HG02840 (cell line): ENCODE results near the gene RAB40A.

Experiments
- ATAC-seq: cut with Tn5 transposase; IDR thresholded peaks from one replicate; pipeline ENCODE4 v1.9.1; 2021; ENCODE audit warnings: mild to moderate bottlenecking, moderate library complexity, moderate number of reproducible peaks; ENCODE audit not compliant: unreplicated experiment, low FRiP score

RAB40A gene, protein sequence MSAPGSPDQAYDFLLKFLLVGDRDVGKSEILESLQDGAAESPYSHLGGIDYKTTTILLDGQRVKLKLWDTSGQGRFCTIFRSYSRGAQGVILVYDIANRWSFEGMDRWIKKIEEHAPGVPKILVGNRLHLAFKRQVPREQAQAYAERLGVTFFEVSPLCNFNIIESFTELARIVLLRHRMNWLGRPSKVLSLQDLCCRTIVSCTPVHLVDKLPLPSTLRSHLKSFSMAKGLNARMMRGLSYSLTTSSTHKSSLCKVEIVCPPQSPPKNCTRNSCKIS

DNA sequence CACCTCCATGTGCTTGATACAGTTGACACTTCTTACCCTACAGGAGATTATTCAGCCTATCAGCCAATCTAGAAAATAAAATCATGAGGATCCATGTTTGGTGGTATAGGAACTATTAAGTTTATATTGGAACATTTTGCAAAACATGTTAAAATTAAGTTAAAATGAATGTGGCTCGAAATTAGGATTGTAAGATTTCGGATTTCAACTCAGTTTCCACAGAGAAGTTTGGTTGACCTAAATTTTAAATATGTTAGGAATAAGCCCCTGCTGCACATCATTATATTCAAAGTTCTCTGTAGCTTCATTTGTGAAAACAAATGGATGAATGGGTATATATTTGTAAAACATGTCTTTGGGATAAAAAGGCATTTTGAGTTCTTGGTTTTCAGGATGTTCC lies at the start of gene RAB40A:
Gene RAB40A (minus strand): TSS at position 101 of the 400 bp plus-strand sequence. CDS start 18,733 bp downstream, outside the sequence.
- no peak for ATAC-seq

DNA sequence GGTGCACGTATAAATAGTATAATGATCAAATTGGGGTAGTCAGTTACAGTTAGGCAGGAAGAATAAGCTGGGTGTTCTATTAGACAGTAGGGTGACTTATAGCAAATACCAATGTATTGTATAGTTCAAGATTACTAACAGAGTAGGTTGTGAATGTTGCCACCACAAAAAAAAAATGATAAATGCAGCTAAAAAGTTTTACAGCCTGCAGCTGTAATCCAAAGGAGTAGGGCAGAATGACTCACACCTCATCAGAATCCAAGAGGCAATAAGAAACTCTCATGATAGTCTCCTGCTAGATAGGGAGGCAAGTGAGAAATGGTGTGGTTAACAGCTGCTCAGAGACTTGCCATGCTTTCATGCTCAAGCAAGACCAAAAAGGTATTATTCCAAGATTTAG lies 46.5 kb upstream of the RAB40A start:
- no peak for ATAC-seq

DNA sequence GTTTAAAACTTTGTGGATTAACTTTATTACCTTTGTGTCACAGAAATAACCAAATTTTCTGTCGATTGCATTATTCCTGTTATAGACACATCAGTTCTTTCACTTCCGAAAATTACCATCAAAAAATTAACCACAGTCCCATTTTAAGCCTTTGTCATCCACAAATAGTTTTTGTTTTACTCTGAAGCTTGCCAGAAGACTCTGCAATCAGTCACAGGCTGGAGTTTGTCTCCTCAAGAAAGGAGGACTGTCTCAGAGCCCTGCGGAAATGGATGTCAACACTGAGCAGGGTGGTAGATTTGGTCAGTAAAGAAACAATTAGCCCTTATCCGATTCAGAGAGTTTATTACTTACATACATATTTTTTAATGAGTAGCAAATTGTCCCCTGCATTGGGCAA lies 45.9 kb upstream of the RAB40A start:
- no peak for ATAC-seq

DNA sequence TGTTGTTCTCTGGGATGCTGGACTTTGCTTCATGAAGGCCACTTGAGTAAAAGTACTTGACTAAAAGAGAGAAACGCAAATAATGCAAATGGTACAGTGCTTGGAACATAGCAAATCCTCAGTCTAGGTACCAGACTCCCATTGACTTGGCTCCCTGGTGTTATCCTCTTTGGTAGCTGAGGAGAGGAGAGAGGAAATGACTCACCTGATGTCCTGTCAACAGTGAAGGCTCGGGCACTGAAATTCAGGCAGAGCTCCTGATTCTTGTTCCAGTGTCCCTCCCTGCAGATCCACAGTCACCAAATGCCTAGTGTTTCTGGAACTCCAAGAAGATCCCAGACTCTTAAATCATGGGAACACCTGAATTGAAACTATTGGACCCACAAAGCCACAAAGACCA lies 43.5 kb upstream of the RAB40A start:
- ATAC-seq = no peak

DNA sequence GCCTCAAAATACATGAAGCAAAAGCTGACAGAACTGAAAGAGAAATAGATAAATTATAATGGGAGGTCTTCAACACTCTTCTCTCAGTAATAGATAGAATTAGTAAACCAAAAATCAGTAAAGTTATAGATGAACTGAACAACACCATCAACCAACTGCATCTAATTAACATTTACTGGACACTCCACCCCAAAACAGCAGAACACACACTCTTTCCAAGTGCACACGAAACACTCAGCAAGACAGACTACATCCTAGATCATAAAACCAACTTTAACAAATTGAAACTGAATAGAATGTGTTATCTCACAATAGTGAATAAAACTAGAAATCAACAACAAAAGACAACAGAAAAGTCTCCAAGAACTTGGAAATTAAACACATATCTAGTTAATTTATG lies 41.0 kb upstream of the RAB40A start:
- ATAC-seq = no peak

DNA sequence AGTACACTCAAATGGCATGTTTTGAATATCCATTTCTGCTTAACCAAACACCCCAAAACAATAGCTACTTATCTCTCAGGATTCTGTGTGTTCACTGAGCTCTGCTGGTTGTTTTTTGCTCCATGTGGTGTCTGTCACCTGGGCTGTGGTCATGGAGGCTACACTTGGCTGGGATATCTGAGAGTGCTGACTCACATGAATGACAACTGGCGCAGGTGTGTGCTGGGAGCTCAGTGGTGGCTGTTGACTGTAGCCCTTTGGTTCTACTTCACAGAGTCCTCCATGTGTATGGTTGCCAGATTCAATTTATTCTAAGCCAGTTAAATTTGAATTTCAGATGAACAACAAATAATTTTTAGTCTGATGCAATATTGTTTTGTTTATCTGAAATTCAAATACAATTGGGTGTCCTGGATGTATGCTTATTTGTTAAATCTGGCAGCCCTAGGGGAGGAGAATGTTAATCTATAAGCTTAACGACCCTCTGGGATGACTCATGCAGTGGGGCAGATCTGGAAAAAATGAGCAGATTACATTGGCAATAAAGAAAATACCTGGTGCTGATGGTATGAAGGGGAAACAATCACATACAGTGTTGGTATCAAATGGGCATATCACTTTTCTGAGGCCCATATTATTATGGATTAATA lies 37.8 kb upstream of the RAB40A start:
- ATAC-seq = no peak

DNA sequence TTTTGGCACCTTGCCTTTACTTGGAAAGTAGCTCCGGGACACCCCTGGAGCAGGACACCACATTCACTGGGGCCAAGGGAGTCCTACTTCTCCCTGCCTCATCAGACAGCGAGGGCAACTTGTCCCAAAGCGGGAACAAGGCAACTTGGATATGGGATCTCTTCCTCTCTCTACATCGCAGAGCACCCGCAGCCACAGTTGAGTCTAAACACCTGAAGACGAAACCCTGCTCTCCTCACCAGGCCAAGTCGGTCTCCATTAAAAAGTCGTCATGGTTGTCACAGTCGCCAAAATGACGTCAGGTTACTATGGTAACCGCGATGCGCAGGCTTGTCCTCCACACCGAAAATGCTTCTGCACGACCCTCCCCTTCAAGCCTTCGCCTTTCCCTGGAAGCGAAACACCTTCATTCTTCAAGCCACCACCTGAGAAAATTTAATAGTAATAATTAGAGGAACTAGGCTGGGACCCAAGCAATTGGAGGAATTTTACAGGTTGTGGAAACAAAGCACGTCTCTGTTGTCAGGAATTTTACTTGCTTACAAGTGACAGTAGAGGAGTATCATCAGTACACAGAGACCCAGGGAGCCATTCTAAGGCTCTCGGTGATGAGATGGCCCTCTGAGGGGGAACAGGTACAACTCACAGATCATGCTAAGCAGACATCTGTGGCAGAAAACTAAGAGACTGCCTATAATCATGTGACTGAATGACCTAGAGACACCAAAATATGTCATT lies 35.6 kb upstream of the RAB40A start:
- peak; percentile 94 for ATAC-seq

DNA sequence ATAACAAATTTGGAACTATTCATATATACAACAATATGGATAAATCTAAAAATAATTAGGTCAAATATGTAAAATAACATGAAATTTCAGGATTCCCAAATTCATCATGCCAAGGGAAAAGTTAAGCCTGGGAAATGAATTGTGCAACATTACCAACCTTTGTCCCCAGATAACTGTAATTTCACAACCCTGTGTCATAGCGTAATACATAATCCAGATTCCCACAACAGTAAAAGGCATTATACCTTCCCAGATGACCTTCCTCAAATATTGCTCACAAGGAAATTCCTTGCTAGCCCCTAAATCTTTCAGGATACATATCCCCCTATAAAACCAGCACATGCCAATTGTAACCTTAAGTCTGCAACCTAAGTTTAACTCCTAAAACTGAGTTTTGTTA lies 32.9 kb upstream of the RAB40A start:
- no peak for ATAC-seq

DNA sequence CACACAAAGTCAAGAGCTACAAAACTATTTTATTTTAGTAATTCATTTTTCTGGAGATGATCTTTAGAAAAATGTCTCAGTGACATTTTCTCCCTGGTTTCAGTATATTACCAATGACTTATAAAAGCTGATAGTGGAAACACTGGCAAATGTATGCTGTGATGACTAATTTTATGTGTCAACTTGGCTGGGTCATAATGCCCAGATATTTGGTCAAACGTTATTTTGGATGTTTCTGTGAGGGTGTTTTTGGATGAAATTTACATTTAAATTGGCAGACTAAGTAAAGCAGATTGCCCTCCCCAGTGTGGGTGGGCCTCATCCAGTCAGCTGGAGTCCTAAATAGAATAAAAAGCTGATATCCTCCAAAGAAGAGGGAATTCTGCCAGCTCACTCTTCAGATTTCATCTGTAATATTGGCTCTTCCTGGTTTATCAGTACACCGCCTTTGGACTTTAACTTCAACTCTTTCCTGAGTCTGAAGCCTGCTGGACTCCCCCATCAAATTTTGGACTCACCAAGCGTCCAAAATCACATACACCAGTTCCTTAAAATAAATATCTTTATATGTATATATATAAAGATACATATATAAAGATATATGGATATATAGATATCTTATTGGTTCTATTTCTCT lies 31.2 kb upstream of the RAB40A start:
- ATAC-seq = no peak

DNA sequence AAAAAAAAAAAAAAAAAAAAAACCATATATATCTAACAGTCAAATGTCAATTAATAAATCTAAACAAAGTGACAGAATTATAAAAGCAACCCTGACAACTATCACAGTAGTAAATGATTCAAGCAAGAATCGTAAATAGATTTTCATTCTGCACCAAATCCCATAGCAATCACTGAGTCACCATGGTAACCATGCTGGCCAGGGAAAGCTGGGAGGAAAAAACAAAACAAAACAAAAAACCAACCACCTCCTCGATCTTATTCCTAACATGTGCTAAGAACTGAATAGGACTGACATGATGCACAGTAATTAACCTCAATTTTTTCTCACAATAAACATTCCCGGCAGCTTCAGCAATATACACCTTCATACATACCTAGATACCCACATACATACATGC lies 30.6 kb upstream of the RAB40A start:
- ATAC-seq = no peak

DNA sequence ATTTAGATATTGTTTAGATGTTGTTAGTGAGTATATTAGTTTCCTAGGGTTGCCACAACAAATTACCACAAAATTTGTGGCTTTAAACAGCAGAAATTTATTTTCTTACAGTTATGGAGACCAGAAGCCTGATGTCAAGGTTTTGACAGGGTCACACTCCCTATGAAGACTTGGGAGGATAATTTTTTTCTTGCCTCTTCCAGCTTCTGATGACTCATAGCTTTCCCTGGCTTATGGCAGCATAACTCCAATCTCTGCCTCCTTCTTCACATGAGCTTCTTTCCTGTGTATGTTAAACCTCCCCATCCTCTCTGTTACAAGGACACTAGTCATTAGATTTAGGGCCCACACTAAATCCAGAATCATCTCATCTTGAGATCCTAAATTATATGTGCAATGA lies 20.9 kb upstream of the RAB40A start:
- no peak for ATAC-seq

DNA sequence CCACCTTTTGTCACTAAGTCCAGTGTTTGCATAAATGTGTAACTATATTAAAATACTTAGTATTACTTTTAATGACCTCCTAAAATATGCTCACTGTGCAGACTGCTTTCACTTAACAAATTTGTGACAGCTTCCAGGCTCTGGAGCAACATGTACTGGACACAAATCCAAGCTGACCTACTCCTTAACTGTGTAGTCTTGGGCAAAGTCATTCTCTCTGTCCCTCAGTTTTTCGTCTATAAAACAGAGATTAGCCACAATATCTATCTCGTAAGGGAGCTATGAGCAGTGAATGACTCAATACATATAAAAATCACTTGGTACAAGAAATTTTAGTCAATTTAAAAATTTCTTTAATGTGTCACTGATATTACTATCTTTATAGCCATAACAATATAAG lies 20.4 kb upstream of the RAB40A start:
- no peak for ATAC-seq

DNA sequence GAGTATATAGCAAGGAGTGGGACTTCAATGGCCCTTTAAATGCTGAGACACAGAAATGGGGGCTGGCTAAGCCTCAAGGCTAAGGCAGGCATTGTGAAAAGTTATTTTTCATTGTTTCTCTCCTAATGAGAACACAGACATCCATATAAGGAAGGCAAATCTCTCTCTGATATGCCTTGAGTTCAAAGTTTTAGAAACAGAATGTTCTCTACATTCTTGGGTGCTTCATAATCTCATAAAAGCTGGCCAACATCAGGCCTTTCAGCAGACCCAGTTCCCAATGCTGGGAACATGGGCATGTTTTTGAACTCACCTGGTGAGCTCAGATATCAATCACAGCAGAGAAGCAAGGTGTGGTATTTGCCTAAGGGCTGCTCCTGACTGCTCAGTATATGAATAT lies 19.4 kb upstream of the RAB40A start:
- no peak for ATAC-seq

DNA sequence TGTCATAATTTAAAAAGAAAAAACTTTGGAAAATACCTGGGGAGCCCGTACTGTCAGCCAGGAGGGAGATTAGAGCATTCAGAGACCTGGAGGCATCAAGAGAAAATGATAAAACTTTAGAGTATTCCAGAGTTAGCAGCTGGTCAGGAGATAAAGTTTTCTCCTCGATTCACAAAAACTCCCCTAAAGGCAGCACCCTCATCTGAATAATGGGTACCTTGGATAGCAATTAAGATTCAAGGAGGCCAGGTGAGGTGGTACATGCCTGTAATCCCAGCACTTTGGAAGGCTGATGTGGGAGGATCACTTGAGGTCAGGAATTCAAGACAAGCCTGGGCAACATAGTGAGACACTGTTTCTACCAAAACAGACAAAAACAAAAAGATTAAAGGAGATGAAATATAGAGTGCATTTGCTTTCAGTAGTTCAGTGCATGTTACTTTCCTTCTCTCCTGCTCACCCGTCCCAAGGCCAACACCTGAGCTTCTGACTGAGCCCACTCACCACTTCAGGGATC lies 18.6 kb upstream of the RAB40A start:
- ATAC-seq = no peak

DNA sequence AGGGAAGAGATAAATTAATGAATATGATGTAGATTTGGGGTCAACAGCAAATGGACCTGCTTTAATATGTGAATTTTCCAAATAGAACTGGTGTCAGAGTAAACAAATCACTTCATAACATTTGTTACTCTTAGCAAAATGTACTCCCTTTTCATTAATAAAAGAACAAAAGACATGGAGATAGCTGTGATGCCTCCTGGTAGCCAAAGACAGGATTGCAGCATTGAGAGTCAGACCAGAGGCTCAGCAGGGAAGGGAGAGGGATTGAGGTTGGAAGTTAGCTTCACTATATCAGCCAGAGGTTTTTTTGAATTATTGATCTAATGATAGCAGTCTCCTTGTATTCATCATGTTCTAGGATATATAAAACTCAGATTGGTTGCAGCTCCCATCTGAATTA lies 17.4 kb upstream of the RAB40A start:
- ATAC-seq = no peak

DNA sequence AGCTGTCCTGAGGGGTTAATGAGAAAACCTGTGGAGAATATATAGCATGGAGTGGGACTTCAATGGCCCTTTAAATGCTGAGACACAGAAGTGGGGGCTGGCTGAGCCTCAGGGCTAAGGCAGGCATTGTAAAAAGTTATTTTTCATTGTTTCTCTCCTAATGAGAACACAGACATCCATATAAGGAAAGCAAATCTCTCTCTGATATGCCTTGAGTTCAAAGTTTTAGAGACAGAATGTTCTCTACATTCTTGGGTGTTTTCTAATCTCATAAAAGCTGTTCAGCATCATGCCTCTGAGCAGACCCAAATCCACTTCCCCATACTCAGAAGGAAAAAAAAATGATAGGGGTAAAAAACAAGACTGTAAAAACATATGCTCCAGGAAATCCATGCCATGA lies 16.8 kb upstream of the RAB40A start:
- ATAC-seq = no peak

DNA sequence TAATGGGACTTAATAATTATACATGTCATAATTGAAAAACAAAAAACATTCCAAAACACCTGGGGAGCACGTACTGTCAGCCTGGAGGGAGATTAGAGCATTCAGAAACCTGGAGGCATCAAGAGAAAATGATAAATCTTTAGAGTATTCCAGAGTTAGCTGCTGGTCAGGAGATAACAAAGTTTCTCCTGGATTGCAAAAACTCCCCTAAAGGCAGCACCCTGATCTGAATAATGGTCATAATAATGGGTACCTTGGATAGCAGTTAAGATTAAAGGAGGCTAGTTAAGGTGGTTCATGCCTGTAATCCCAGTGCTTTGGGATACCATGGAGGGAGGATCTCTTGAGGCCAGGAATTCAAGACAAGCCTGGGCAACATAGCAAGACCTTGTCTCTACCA lies 15.9 kb upstream of the RAB40A start:
- no peak for ATAC-seq

DNA sequence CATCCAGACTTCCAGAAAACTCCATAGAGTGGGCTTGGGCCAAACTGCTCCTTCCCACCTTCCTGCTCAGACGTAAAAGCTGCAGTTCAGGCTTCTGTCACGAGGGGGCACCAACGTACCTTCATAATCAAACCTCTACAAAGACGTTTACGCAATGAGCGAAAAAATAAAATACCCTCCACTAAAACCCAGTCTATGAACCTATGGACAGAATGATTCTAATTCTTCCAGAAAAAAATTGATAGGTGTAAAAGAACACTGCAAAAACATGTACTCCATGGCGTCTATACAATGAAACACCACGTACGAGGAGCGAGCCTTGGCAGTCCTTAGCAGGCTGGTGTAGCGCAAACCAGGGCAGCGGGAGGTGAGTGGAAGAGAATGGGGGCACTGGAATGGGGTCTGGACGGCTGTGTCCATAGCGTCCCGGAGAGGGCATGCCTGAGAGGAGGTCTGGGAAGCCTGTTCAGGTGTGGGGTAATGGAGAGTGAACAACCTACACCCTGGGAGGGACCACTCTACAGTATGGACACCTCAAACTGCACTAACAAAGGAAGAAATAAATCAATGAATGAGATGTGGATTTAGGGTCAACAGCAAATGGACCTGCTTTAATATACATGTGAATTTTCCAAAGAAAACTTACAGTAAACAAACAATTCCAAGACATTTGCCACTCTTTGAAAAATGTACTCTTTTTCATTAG lies 14.4 kb upstream of the RAB40A start:
- no peak for ATAC-seq

DNA sequence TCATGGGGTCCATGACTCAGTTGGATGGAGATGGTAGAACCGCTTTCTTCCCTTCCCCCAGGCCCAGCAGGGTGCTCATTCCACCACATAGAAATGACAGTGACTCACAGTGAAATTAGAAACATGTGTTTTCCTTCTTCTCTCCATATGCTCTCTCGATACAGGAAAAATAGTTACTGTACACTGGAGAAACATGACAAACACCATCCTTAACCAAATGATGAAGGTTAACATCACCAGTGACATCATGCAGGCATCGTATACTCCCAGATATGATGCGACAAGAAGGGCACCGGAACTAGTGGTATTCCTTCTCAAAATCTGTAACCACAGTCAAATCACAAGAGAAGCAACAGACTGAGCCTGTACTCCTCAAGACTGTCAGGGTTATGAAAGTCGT lies 11.7 kb upstream of the RAB40A start:
- ATAC-seq = no peak

DNA sequence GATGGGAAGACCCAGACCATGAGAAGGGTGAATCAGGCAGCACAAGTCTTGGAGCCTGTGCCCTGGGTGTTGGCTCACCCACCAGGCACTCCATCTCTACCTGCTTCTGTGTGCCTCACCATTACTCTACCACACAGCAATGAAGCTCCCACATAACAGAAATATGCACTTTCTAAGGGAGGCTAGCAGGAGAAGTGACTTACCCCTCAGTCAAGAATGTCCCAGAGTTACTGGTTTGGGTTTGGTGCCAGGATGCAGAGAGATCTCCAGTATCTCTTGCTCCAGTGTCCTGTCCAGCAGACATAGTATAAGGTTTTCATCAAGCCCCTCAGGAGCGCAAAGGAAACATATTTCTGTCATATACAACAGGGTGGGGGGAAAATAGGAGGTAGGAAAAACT lies 11.3 kb upstream of the RAB40A start:
- no peak for ATAC-seq
